Liver (tissue), 3 donors: ENCODE measurements around the gene EXD3.

ENCODE experiments used
- CTCF ChIP-seq: fragments of 150-350 bp; IDR thresholded peaks from 2 replicates; pipeline ENCODE4 v1.5.1; 2017; ENCODE audit warnings: improper control_type of control experiment, low read depth, low read length; ENCODE audit not compliant: missing input control
- SP1 ChIP-seq: IDR thresholded peaks from 2 replicates; pipeline ENCODE4 v1.6.1; 2018; ENCODE audit warnings: antibody characterized with exemption, mild to moderate bottlenecking
- donor health status: healthy.
- donor health status: healthy.

- TF ChIP-seq CTCF (no peak), SP1 (no peak)
These were observed 147.8 kb downstream of the EXD3 start for GRCh38 chr9:137275203-137275587.
